ENCODE measurements around the gene PCBD1. TPM values are rescaled to one million over a fixed set of nuclear protein-coding genes. Genes with fewer than 3 reads are reported as not detected.

Gene PCBD1
- total and polyA plus RNA-seq, 2 experiments from 2014 or later: 33.3 to 78.5 TPM

DNA sequence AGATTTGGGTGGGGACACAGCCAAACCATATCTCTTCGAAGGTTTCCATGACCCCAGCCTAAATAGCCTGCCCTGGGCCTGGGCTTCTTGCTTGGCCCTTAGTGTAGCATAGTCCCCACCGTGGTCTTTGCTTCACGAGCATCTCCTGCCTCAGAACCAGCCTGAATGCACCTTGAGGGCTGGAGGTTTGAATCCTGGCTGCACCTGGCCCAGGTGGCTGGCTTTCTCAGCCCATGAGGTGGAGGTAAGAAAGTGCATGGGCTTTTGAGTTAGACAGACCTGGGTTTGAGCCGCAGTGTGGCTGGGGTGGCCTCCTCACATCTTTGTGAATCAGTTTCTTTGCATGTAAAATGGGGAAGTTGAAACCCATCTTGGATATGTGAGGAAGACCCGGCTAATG is 24.2 kb upstream of the PCBD1 start:
- H3F3A ChIP-seq (replicated peaks; ENCODE audit: low read depth): no peaks in the 10 kb centered on the region
- H3K79me2 ChIP-seq (replicated peaks; ENCODE audit: insufficient read depth): no peaks in the 10 kb centered on the region
- H3K36me3 Mint-ChIP-seq (ENCODE audit: low read depth): no peaks in the 10 kb centered on the region
- no peak overlapping the region for H3K4me2 ChIP-seq
- ATAC-seq (no peak), DNase-seq (ENCODE audit: low spot score) (no peak)
- no peak overlapping the region for H3K27ac Mint-ChIP-seq
- peaks cover 9% of the 10 kb centered on the region for H3K27me3 Mint-ChIP-seq (ENCODE audit: insufficient read depth, low read depth, poor library complexity)
- H3K9me2 ChIP-seq (ENCODE audit: insufficient read depth): no peaks in the 10 kb centered on the region
- H3K4me3 ChIP-seq: no peak overlapping the region
- H3K4me3 Mint-ChIP-seq: no peak overlapping the region
- H3K27ac ChIP-seq (ENCODE audit: low read depth): no peak overlapping the region
- H4K20me1 ChIP-seq (replicated peaks; ENCODE audit: insufficient read depth): no peaks in the 10 kb centered on the region
- TF ChIP-seq ZNF114 (CRISPR knock-in tag; IDR thresholded peaks at IDR 0.05): no peak
- TF ChIP-seq CREB1 (CRISPR knock-in tag; IDR thresholded peaks at IDR 0.05; ENCODE audit: low read depth): no peak
- TF ChIP-seq STAT1 (IDR thresholded peaks at IDR 0.05; ENCODE audit: unreplicated experiment): no peak
- no peak for TF ChIP-seq NANOG (IDR thresholded peaks at IDR 0.05; ENCODE audit: borderline replicate concordance)
- TF ChIP-seq CTCF (conservative IDR thresholded peaks at IDR 0.05; ENCODE audit: low read depth in 2 of 2): no peak
- no peak for TF ChIP-seq JUNB (IDR thresholded peaks at IDR 0.05; ENCODE audit: unreplicated experiment)
- no peak for TF ChIP-seq EZH2phosphoT487 (IDR thresholded peaks at IDR 0.05; ENCODE audit: unreplicated experiment)
- no peak for TF ChIP-seq POLR2AphosphoS5 (IDR thresholded peaks at IDR 0.05; ENCODE audit: low read depth)
- no peaks in the 10 kb centered on the region for H3K4me1 ChIP-seq (ENCODE audit: insufficient read depth)
- no peaks in the 10 kb centered on the region for H3K36me3 ChIP-seq (ENCODE audit: insufficient read depth)
- H2AFZ ChIP-seq: no peak overlapping the region
- no peaks in the 10 kb centered on the region; the same call in 2 of the 3 replicates for H3K4me1 Mint-ChIP-seq
- H3K27me3 ChIP-seq (ENCODE audit: insufficient read depth): no peaks in the 10 kb centered on the region
- H3K9me3 Mint-ChIP-seq: peaks cover 3% of the 10 kb centered on the region; the same call in 2 of the 3 replicates

- Mint-ChIP-seq H3K9me3 (peaks cover 3% of the 10 kb centered on the region; the same call in 2 of the 3 replicates), H3K27me3 (ENCODE audit: insufficient read depth, low read depth, poor library complexity) (peaks cover 12% of the 10 kb centered on the region), H3K27ac (no peak overlapping the region)
These were observed 23.0 kb upstream of the PCBD1 start for GRCh38 chr10:70911386-70911785.

More at GRCh38 chr10:70911386-70911785, 23.0 kb upstream of the PCBD1 start:
- no peaks in the 10 kb centered on the region for H3K27me3 ChIP-seq (ENCODE audit: insufficient read depth)
- no peaks in the 10 kb centered on the region; the same call in 2 of the 3 replicates for H3K4me1 Mint-ChIP-seq
- H3K4me1 ChIP-seq (ENCODE audit: insufficient read depth): no peaks in the 10 kb centered on the region
- no peak for ATAC-seq
- DNase-seq (ENCODE audit: low spot score): no peak
- no peaks in the 10 kb centered on the region for H3K9me2 ChIP-seq (ENCODE audit: insufficient read depth)
- H3K4me3 ChIP-seq: no peak overlapping the region
- no peak overlapping the region for H2AFZ ChIP-seq
- no peaks in the 10 kb centered on the region for H3K79me2 ChIP-seq (replicated peaks; ENCODE audit: insufficient read depth)
- TF ChIP-seq ETS1 (IDR thresholded peaks at IDR 0.05) (no peak), CREB1 (CRISPR knock-in tag; IDR thresholded peaks at IDR 0.05; ENCODE audit: low read depth) (no peak), STAT1 (IDR thresholded peaks at IDR 0.05; ENCODE audit: unreplicated experiment) (no peak), EZH2phosphoT487 (IDR thresholded peaks at IDR 0.05; ENCODE audit: unreplicated experiment) (no peak), POLR2AphosphoS5 (IDR thresholded peaks at IDR 0.05; ENCODE audit: low read depth) (no peak)
- H3K4me3 Mint-ChIP-seq: no peak overlapping the region
- H3F3A ChIP-seq (replicated peaks; ENCODE audit: low read depth): no peaks in the 10 kb centered on the region
- H4K20me1 ChIP-seq (replicated peaks; ENCODE audit: insufficient read depth): no peaks in the 10 kb centered on the region
- H3K27ac ChIP-seq (ENCODE audit: low read depth): no peak overlapping the region
- H3K36me3 Mint-ChIP-seq (ENCODE audit: low read depth): no peaks in the 10 kb centered on the region
- no peak overlapping the region for H3K4me2 ChIP-seq
- no peaks in the 10 kb centered on the region for H3K36me3 ChIP-seq (ENCODE audit: insufficient read depth)

Measured in GM23338 (cell line).